A673 (cell line): ENCODE measurements around the gene PPP1R18. TPM values are rescaled to one million over a fixed set of nuclear protein-coding genes. Genes with fewer than 3 reads are reported as not detected.
A peak's percentile ranks its signal among the peaks of the same experiment; 100 is the strongest.

Experiments used
- BruUV-seq: library from RNA; stranded (reverse); fragments of 400-500 nt; replicated peaks from 2 replicates; lab custom pipeline; 2021; lab: Mats Ljungman, UMichigan
- CTCF ChIA-PET: fragments of 300-600 bp; sonication (Branson Sonifier 250); formaldehyde crosslinking; loops from one replicate; lab custom pipeline; 2022; ENCODE audit warnings: antibody characterized with exemption; lab: Charles Lee
- POLR2A ChIA-PET: fragments of 300-600 bp; sonication (Branson Sonifier 250); formaldehyde crosslinking; loops from one replicate; lab custom pipeline; 2022; ENCODE audit warnings: antibody characterized with exemption; ENCODE audit not compliant: low non-redundant PET; lab: Charles Lee
- DNase-seq: peaks from one replicate; pipeline ENCODE4 v3.0.0-alpha.2; 2015; ENCODE audit warnings: low spot score
- H3K27ac ChIP-seq: fragments of 200-600 bp; sonication (generic); 2 replicates; pipeline ENCODE4 v1.5.1; 2016; ENCODE audit warnings: mixed run types, low read depth, mild to moderate bottlenecking, mixed read lengths, antibody characterized with exemption, low read length; ENCODE audit not compliant: poor library complexity, severe bottlenecking
- H3K27me3 ChIP-seq: fragments of 200-600 bp; sonication (generic); replicated peaks from 2 replicates; pipeline ENCODE4 v1.6.1; 2017; ENCODE audit warnings: mixed run types, low read depth, mild to moderate bottlenecking, mixed read lengths, antibody characterized with exemption, low read length; ENCODE audit not compliant: insufficient read depth, poor library complexity
- H3K36me3 ChIP-seq: fragments of 200-600 bp; sonication (generic); 2 replicates; pipeline ENCODE4 v1.6.1; 2016; ENCODE audit warnings: mixed run types, mild to moderate bottlenecking, mixed read lengths, antibody characterized with exemption, low read length; ENCODE audit not compliant: insufficient read depth, poor library complexity, severe bottlenecking
- H3K4me1 ChIP-seq: fragments of 200-600 bp; sonication (generic); 2 replicates; pipeline ENCODE4 v1.6.1; 2017; ENCODE audit warnings: mixed run types, mild to moderate bottlenecking, mixed read lengths, antibody characterized with exemption, low read length; ENCODE audit not compliant: insufficient read depth, poor library complexity, severe bottlenecking
- H3K4me3 ChIP-seq: fragments of 200-600 bp; sonication (generic); 2 replicates; pipeline ENCODE4 v1.5.1; 2016; ENCODE audit warnings: low read depth, mixed run types, mild to moderate bottlenecking, mixed read lengths, low read length; ENCODE audit not compliant: poor library complexity, severe bottlenecking
- H3K9me3 ChIP-seq: fragments of 200-600 bp; sonication (generic); 2 replicates; pipeline ENCODE4 v1.6.1; 2016; ENCODE audit warnings: mixed run types, low read depth, mild to moderate bottlenecking, mixed read lengths, antibody characterized with exemption, low read length; ENCODE audit not compliant: poor library complexity, severe bottlenecking
- CTCF ChIP-seq: fragments of 300-800, 200-600 bp; sonication (generic); conservative IDR thresholded peaks from 2 replicates; pipeline ENCODE4 v1.5.1; 2017; ENCODE audit warnings: low read depth, mild to moderate bottlenecking, antibody characterized with exemption, low read length, moderate library complexity, mixed read lengths
- EZH2 ChIP-seq: fragments of 200-600 bp; sonication (generic); IDR thresholded peaks from 2 replicates; pipeline ENCODE4 v1.6.1; 2017; ENCODE audit warnings: borderline replicate concordance, low read depth, mild to moderate bottlenecking, mixed read lengths, antibody characterized with exemption, low read length; ENCODE audit not compliant: poor library complexity, severe bottlenecking
- intact Hi-C: fragments of 100-400 bp; cut with micrococcal nuclease; formaldehyde crosslinking; loops from one replicate; pipeline ENCODE4 v1.10.0; 2022; ENCODE audit not compliant: unreplicated experiment
- total RNA-seq: library from RNA; stranded (reverse); gene quantifications from 2 replicates; pipeline ENCODE4 v1.2.3, GENCODE V29; 2021

Gene PPP1R18
- total RNA-seq, 1 experiment from 2014 or later, result 50.3 TPM

GRCh38 chr6:30720738-30721197 lies 34.3 kb upstream of the PPP1R18 start:
- H3K27me3 ChIP-seq, result no peaks in the 10 kb centered on the region
- intact Hi-C loops, result no loop called here
- H3K4me3 ChIP-seq, result peak overlapping the region; percentile 94
- H3K36me3 ChIP-seq, result peaks cover 44% of the 10 kb centered on the region
- ChIA-PET POLR2A (interaction anchor here (0.6 to 1.5 kb wide), 4 partner anchors 42 to 150 kb away, joined by 4 to 11 read pairs (median 5); partner anchors contain the start of genes MRPS18B and PPP1R10), CTCF (interaction anchor here (0.6 kb wide), 1 partner anchor 14 kb away, joined by 3 read pairs; no protein-coding TSS in a partner anchor)
- peak overlapping the region; percentile 98 for H3K27ac ChIP-seq
- H3K4me1 ChIP-seq, result peaks cover 40% of the 10 kb centered on the region
- H3K9me3 ChIP-seq, result no peaks in the 10 kb centered on the region
- no TSS peak for BruUV-seq
- TF ChIP-seq CTCF (no peak), EZH2 (no peak)
- peak; percentile 87 for DNase-seq

- H3K4me1 ChIP-seq, result peaks cover 37% of the 10 kb centered on the region
- peak within 1 kb of the TSS; percentile 98 for H3K27ac ChIP-seq
- peak within 1 kb of the TSS; percentile 94 for H3K4me3 ChIP-seq
- CTCF ChIA-PET, result no interaction called here
- intact Hi-C loops, result no loop called here
- TSS peak; percentile 29 for BruUV-seq
- peaks cover 39% of the 10 kb centered on the region for H3K36me3 ChIP-seq
- TF ChIP-seq EZH2, result no peak
- peak; percentile 99 for DNase-seq
- POLR2A ChIA-PET, result interaction anchor here (0.6 to 1.0 kb wide), 3 partner anchors 103 to 478 kb away, joined by 4 to 11 read pairs (median 5); partner anchors contain the start of genes MRPS18B and PPP1R10
- no peaks in the 10 kb centered on the region for H3K9me3 ChIP-seq
- no peaks in the 10 kb centered on the region for H3K27me3 ChIP-seq
These were observed 33.6 kb upstream of the PPP1R18 start, which contains the start of gene TUBB for GRCh38 chr6:30719791-30720737. Gene TUBB (plus strand): TSS chr6:30720352. CDS start chr6:30720507, 155 bp downstream.

GRCh38 chr6:30719356-30719755 lies 32.9 kb upstream of the PPP1R18 start:
- no peak for TF ChIP-seq CTCF
- TF ChIP-seq EZH2, result no peak
- peak overlapping the region; percentile 98 for H3K27ac ChIP-seq
- no peak for DNase-seq
- H3K9me3 ChIP-seq, result no peaks in the 10 kb centered on the region
- intact Hi-C loops, result no loop called here
- peak overlapping the region; percentile 94 for H3K4me3 ChIP-seq
- H3K36me3 ChIP-seq, result peaks cover 39% of the 10 kb centered on the region
- ChIA-PET CTCF (no interaction called here), POLR2A (interaction anchor here (0.6 kb wide), 1 partner anchor 479 kb away, joined by 4 read pairs; no protein-coding TSS in a partner anchor)
- H3K27me3 ChIP-seq, result no peaks in the 10 kb centered on the region
- peaks cover 30% of the 10 kb centered on the region for H3K4me1 ChIP-seq
- BruUV-seq, result TSS peak; percentile 69
